C4-2B (cell line): ENCODE data around the gene PTAR1.
A peak's percentile ranks its signal among the peaks of the same experiment; 100 is the strongest.
"Not testable (repeated sequence)": the region's sequence is repeated elsewhere in the genome, so short reads cannot be mapped to it uniquely, and the experiment has no call there.

Source experiments
- H3K27ac ChIP-seq: fragments of 450-650 bp; 2 replicates; pipeline ENCODE4 v1.5.1; 2017
- ZFX ChIP-seq: fragments of 450-650 bp; IDR thresholded peaks from 2 replicates; pipeline ENCODE4 v1.6.1; 2017
- TF ChIP-seq, protein P1 (sequence below): fragments of 450-650 bp; conservative IDR thresholded peaks from 2 replicates; pipeline ENCODE4 v1.5.1; 2017; ENCODE audit warnings: mild to moderate bottlenecking

The PTAR1 gene

DNA sequence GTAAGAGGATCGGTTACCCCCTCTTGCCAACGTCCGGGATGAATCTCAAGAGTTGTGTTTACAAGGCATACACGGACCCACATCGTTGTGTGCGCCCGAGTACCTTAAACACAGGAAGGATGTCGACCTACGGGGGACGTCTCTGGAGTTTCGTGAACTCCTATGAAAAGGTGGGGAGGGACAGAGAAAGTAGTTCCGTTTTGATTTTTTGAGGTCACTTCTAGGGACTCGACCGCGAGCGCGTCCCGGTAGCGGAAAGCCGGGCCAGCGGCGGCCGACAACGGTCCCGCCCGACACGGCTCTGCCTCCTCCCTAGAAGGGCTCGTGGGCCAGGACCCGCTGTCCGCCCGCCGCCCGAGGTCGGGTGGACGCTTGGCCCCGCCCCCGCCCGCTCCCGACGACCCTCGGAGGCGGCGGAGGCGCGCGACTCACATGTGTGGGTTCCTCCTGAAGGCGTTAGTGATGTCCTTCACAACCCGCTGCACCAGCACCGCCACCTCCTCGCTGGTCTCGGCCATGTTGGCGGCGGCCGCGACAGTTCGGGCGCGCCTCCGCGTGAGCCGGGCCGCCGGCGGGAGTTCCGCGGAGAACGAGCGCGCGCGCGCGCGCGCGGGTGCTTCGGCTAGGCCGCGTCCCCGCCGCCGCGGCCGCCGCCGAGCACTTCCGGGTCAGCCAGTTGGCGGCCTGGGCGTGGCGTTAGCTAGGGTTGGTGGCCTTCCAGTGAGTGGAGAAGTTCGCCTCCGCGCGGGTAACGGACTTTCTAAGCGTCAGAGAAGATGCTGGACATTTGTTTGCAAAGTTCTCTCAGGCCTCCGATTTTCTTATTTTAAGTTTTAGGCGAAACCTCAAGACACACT lies at the start of gene PTAR1:
Gene PTAR1, minus strand, starts transcription at position 591 of the 857 bp plus-strand sequence. Its CDS starts 73 bp downstream, at position 518.
- TF ChIP-seq ZFX: peak; percentile 55; the same call in 1 of the 2 replicates
- TF ChIP-seq, protein P1, sequence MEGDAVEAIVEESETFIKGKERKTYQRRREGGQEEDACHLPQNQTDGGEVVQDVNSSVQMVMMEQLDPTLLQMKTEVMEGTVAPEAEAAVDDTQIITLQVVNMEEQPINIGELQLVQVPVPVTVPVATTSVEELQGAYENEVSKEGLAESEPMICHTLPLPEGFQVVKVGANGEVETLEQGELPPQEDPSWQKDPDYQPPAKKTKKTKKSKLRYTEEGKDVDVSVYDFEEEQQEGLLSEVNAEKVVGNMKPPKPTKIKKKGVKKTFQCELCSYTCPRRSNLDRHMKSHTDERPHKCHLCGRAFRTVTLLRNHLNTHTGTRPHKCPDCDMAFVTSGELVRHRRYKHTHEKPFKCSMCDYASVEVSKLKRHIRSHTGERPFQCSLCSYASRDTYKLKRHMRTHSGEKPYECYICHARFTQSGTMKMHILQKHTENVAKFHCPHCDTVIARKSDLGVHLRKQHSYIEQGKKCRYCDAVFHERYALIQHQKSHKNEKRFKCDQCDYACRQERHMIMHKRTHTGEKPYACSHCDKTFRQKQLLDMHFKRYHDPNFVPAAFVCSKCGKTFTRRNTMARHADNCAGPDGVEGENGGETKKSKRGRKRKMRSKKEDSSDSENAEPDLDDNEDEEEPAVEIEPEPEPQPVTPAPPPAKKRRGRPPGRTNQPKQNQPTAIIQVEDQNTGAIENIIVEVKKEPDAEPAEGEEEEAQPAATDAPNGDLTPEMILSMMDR: no peak
- H3K27ac ChIP-seq: peak within 1 kb of the TSS; percentile 86

DNA sequence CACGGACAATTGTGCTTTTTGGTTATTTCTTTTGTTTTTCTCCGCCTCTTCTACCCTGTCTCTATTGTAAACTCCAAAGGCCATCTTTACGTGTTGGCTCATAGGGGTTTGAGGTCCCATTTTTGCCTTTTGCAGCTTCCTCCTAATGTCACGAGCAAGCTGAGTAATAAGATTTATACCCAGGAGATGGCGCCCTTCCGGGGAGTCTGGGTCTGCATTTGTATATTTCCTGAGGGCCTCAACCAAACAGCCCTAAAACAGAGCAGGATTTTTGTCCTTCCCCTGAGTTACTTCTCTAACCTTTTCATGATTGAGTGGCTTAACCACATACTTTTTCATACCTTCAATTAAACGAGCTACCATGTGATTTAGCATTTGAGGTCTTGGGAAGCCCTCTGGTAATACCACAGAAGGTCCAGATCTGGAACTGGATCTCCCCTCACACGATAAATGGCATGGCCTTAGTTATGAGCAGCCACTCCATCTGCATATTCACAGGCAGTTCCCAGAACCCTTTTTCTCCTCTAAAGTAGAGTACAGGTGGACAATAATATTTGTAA lies 49.6 kb upstream of the PTAR1 start:
- H3K27ac ChIP-seq: no peak overlapping the region
- TF ChIP-seq ZFX: no peak
- TF ChIP-seq, protein P1: peak; percentile 37

DNA sequence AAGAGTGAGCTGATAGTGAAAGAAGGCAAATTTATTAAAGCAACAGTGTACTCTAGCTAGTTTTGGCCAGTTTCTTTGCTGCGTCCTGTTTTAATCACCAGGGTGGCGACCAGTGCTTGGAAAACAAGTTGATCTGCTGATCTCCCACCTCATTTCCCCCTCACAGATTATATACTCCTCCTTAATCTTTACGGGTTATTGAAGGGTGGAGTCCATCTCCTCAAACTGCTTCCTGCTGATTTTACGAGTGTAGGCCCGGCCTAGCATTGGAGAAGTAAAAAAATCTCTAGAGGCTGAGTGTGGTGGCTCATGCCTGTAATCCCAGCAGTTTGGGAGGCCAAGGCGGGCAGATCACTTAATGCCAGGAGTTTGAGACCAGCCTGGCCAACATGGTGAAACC lies 46.8 kb upstream of the PTAR1 start:
- no peak overlapping the region for H3K27ac ChIP-seq
- no peak for TF ChIP-seq ZFX
- TF ChIP-seq, protein P1: no peak

DNA sequence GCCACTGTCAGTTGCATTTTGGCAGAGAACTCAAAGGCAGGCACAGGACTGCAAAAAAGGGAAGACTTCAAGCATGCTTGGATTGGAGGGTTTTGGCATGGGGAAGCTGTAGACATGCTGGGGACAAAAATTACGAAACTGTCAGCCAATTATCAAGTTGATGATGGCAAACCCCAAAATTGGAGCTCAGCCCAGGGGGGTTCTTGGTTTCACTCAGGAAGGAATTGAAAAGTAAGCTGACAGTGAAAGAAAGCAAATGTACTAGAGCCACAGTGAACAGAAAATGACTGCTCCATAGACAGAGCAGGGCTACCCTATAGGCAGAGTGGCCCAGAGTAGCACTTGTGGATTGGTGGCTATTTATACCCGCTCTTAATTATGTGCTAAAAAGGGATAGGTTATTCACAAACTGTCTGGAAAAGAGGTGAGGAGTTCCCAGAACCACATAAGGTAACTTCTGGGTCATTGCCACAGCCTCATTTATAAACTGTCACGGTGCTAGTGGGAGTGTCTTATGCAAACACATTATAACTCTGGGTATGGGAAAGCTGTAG lies 46.2 kb upstream of the PTAR1 start:
- TF ChIP-seq, protein P1: no peak
- no peak for TF ChIP-seq ZFX
- H3K27ac ChIP-seq: no peak overlapping the region

DNA sequence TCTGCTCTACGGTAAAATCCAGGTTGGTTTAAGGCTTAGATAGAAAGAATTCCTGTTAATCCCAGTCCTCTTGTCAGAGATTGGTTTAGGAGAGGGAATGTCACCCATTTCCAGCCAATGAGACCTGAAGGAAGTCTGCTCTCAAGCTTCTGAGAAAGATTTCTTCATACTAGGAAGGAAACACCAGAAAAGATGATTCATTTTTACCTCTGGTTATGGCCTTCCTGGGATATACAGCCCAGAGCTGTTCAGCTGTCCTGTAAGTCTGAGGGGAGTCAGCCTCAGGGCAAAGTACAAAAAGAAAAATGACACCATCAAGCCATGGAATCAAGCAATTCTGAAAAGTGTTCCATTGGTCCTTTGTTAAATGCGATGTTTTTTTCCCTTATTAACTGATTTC lies 42.2 kb upstream of the PTAR1 start:
- H3K27ac ChIP-seq: no peak overlapping the region
- TF ChIP-seq, protein P1: no peak
- TF ChIP-seq ZFX: no peak

GRCh38 chr9:69800027-69800426 lies 40.2 kb upstream of the PTAR1 start:
- H3K27ac ChIP-seq: not testable (repeated sequence)

- not testable (repeated sequence) for H3K27ac ChIP-seq
Measured at GRCh38 chr9:69799521-69799920, 39.7 kb upstream of the PTAR1 start.

DNA sequence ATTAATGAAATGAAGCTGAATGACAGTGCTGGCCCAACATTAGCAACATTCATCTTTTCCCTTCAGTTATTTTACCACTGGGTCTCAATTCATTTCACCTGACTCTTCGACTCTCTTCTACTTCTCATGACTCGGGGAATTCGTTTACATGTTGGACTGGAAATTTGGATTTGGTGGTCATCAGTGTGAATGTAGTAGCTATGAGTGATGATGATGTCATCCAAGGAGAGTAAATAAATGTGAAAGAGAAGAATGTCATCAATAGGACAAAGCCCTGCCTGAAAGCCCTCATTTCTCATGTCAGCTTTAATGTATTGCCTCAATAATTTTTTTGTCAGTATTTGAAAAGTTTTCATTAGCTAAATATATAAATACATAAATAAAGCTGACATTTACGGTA lies 38.9 kb upstream of the PTAR1 start:
- no peak overlapping the region for H3K27ac ChIP-seq
- TF ChIP-seq ZFX: no peak
- TF ChIP-seq, protein P1: no peak
